ENCODE measurements around the gene ADGRF5.

- TF ChIP-seq, protein P1, sequence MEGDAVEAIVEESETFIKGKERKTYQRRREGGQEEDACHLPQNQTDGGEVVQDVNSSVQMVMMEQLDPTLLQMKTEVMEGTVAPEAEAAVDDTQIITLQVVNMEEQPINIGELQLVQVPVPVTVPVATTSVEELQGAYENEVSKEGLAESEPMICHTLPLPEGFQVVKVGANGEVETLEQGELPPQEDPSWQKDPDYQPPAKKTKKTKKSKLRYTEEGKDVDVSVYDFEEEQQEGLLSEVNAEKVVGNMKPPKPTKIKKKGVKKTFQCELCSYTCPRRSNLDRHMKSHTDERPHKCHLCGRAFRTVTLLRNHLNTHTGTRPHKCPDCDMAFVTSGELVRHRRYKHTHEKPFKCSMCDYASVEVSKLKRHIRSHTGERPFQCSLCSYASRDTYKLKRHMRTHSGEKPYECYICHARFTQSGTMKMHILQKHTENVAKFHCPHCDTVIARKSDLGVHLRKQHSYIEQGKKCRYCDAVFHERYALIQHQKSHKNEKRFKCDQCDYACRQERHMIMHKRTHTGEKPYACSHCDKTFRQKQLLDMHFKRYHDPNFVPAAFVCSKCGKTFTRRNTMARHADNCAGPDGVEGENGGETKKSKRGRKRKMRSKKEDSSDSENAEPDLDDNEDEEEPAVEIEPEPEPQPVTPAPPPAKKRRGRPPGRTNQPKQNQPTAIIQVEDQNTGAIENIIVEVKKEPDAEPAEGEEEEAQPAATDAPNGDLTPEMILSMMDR (IDR thresholded peaks at IDR 0.05; ENCODE audit: low read depth, low read length, poor library complexity, severe bottlenecking), result no peak
- no peak for TF ChIP-seq EZH2phosphoT487 (IDR thresholded peaks at IDR 0.05; ENCODE audit: borderline replicate concordance, low read length)
Observed at GRCh38 chr6:46925563-46926253, 4.0 kb upstream of the ADGRF5 start.
